GM13976 (cell line): ENCODE data around the gene GATAD2A.

Experiments
- DNase-seq: peaks from one replicate; pipeline ENCODE4 v3.0.0; 2012; ENCODE audit warnings: low spot score
- in situ Hi-C: fragments of 300-500 bp; cut with MboI; formaldehyde crosslinking; loops from one replicate; pipeline ENCODE4 v1.12.0; 2022; ENCODE audit warnings: low sequenced_read_pairs, mixed read lengths, inconsistent platforms; ENCODE audit not compliant: unreplicated experiment
- TF ChIP-seq, protein P1 (sequence below): IDR thresholded peaks from 2 replicates; pipeline ENCODE4 v1.5.1; 2012; ENCODE audit warnings: borderline replicate concordance, mild to moderate bottlenecking; ENCODE audit not compliant: insufficient read depth; ENCODE audit errors: extremely low read depth, missing control alignments, control extremely low read depth

Gene GATAD2A

GRCh38 chr19:19506592-19506991 is 101.1 kb downstream of the GATAD2A start:
- in situ Hi-C loops: no loop called here
- no peak for DNase-seq
- TF ChIP-seq, protein P1, sequence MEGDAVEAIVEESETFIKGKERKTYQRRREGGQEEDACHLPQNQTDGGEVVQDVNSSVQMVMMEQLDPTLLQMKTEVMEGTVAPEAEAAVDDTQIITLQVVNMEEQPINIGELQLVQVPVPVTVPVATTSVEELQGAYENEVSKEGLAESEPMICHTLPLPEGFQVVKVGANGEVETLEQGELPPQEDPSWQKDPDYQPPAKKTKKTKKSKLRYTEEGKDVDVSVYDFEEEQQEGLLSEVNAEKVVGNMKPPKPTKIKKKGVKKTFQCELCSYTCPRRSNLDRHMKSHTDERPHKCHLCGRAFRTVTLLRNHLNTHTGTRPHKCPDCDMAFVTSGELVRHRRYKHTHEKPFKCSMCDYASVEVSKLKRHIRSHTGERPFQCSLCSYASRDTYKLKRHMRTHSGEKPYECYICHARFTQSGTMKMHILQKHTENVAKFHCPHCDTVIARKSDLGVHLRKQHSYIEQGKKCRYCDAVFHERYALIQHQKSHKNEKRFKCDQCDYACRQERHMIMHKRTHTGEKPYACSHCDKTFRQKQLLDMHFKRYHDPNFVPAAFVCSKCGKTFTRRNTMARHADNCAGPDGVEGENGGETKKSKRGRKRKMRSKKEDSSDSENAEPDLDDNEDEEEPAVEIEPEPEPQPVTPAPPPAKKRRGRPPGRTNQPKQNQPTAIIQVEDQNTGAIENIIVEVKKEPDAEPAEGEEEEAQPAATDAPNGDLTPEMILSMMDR: no peak

- TF ChIP-seq, protein P1: no peak
- DNase-seq: no peak
- in situ Hi-C loops: no loop called here
Measured at GRCh38 chr19:19507354-19507753, 101.9 kb downstream of the GATAD2A start.

- DNase-seq: no peak
- in situ Hi-C loops: no loop called here
- TF ChIP-seq, protein P1: no peak
Measured at GRCh38 chr19:19508217-19508616, 102.7 kb downstream of the GATAD2A start.

DNA sequence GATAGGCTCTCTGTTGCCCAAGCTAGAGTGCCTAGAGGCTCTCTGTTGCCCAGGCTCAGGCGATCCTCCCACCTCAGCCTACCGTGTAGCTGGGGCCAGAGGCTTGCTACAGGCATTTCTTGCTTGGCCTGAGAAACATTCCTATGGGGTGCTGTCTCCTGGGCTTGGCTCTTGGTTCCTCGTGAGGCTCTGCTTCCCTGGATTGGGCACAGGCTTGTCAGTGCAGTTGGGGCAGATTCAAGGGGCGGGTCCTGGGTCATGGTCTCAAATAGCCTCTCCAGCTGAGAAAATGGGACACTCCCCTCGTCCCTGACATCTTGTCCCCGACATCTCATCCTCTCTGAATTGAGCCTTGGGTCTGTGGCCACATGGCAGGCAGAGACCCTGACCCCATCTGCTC is 105.0 kb downstream of the GATAD2A start:
- in situ Hi-C loops: no loop called here
- DNase-seq: no peak
- TF ChIP-seq, protein P1: no peak

- TF ChIP-seq, protein P1: no peak
- DNase-seq: no peak
- in situ Hi-C loops: no loop called here
Measured at GRCh38 chr19:19513682-19514081, 108.2 kb downstream of the GATAD2A start.

DNA sequence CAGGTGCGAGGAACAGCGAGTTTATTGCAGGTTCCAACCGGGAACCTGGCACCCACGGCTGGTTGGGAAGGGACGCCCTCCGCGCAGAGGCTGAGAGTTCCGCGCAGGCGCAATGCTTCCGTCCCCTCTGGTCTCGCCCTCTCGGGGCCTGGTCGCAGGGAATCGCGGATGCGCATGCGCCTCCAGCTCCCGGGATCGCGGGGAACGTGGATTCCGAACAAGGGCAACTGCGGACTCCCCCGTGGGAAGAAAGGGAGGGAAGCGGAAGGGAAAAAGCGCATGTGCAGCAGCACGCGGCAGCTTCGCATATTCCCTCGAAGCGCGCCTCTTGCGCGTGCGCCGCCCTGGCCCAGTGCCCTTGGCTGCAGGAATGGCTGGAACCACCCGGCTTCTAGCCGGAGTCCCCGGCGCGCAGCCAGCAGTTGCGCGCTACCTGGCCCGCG is 108.8 kb downstream of the GATAD2A start:
- no peak for DNase-seq
- TF ChIP-seq, protein P1: no peak
- in situ Hi-C loops: no loop called here
